IMR-90 (cell line): ENCODE data around the gene DDC.

Source experiments
- CHD1 ChIP-seq: IDR thresholded peaks from 2 replicates; pipeline ENCODE4 v1.6.1; 2012; ENCODE audit warnings: low read depth, low read length, improper control_type of control experiment
- MAFK ChIP-seq: IDR thresholded peaks from 2 replicates; pipeline ENCODE4 v1.6.1; 2012; ENCODE audit warnings: low read depth, low read length, improper control_type of control experiment
- MXI1 ChIP-seq: IDR thresholded peaks from 2 replicates; pipeline ENCODE4 v1.6.1; 2012; ENCODE audit warnings: low read depth, mild to moderate bottlenecking, low read length, moderate library complexity, borderline replicate concordance
- POLR2A ChIP-seq: IDR thresholded peaks from 2 replicates; pipeline ENCODE4 v1.6.1; 2012; ENCODE audit warnings: mild to moderate bottlenecking, low read depth, low read length
- RFX5 ChIP-seq: IDR thresholded peaks from 2 replicates; pipeline ENCODE4 v1.8.0; 2012; ENCODE audit warnings: low read depth, mild to moderate bottlenecking, low read length, moderate library complexity
- TF ChIP-seq, protein P1 (sequence below): conservative IDR thresholded peaks from 2 replicates; pipeline ENCODE4 v1.5.1; 2012; ENCODE audit warnings: mild to moderate bottlenecking, low read depth, low read length, improper control_type of control experiment

GRCh38 chr7:50436133-50436806 lies 128.9 kb downstream of the DDC start:
- TF ChIP-seq RFX5 (no peak), POLR2A (no peak), MXI1 (no peak), MAFK (no peak), CHD1 (no peak)
- TF ChIP-seq, protein P1, sequence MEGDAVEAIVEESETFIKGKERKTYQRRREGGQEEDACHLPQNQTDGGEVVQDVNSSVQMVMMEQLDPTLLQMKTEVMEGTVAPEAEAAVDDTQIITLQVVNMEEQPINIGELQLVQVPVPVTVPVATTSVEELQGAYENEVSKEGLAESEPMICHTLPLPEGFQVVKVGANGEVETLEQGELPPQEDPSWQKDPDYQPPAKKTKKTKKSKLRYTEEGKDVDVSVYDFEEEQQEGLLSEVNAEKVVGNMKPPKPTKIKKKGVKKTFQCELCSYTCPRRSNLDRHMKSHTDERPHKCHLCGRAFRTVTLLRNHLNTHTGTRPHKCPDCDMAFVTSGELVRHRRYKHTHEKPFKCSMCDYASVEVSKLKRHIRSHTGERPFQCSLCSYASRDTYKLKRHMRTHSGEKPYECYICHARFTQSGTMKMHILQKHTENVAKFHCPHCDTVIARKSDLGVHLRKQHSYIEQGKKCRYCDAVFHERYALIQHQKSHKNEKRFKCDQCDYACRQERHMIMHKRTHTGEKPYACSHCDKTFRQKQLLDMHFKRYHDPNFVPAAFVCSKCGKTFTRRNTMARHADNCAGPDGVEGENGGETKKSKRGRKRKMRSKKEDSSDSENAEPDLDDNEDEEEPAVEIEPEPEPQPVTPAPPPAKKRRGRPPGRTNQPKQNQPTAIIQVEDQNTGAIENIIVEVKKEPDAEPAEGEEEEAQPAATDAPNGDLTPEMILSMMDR: no peak
